ENCODE results near the gene PEX13.

GRCh38 chr2:60991644-60992043, 25.9 kb upstream of the PEX13 start:
- TF ChIP-seq POLR2AphosphoS5 (IDR thresholded peaks at IDR 0.05; ENCODE audit: borderline replicate concordance, low read depth, low read length) (no peak), FOXP2 (optimal IDR thresholded peaks at IDR 0.05; ENCODE audit: control extremely low read depth, extremely low read length, insufficient read depth) (no peak)
